HG03139 (cell line): Measurements from ENCODE around the gene C21orf58.
A peak's percentile ranks its signal among the peaks of the same experiment; 100 is the strongest.
"Not testable (repeated sequence)": the region's sequence is repeated elsewhere in the genome, so short reads cannot be mapped to it uniquely, and the experiment has no call there.

Source experiments
- ATAC-seq: cut with Tn5 transposase; IDR thresholded peaks from one replicate; pipeline ENCODE4 v1.9.1; 2021; ENCODE audit not compliant: unreplicated experiment

Gene C21orf58

GRCh38 chr21:46323710-46324389 lies at the start of gene C21orf58, which contains the start of gene PCNT:
C21orf58 (minus strand) TSS chr21:46323870; CDS start chr21:46322738, 1,132 bp downstream.
PCNT (plus strand) TSS chr21:46324156; CDS start chr21:46324229, 73 bp downstream.
- peak; percentile 84 for ATAC-seq

GRCh38 chr21:46372947-46373346 lies 49.3 kb upstream of the C21orf58 start:
- not testable (repeated sequence) for ATAC-seq

- ATAC-seq: no peak
Observed at GRCh38 chr21:46372014-46372485, 48.4 kb upstream of the C21orf58 start.

GRCh38 chr21:46371204-46372013 lies 47.7 kb upstream of the C21orf58 start:
- no peak for ATAC-seq

GRCh38 chr21:46369520-46370235 lies 46.0 kb upstream of the C21orf58 start:
- no peak for ATAC-seq

GRCh38 chr21:46368533-46369285 lies 45.0 kb upstream of the C21orf58 start:
- ATAC-seq: no peak

GRCh38 chr21:46366966-46367365 lies 43.3 kb upstream of the C21orf58 start:
- ATAC-seq: no peak

- ATAC-seq: no peak
Observed at GRCh38 chr21:46366561-46366960, 42.9 kb upstream of the C21orf58 start.

GRCh38 chr21:46366091-46366490 lies 42.4 kb upstream of the C21orf58 start:
- no peak for ATAC-seq

- ATAC-seq: no peak
Observed at GRCh38 chr21:46363698-46364097, 40.0 kb upstream of the C21orf58 start.

- ATAC-seq: no peak
Observed at GRCh38 chr21:46362946-46363345, 39.3 kb upstream of the C21orf58 start.

- ATAC-seq: no peak
Observed at GRCh38 chr21:46361935-46362334, 38.3 kb upstream of the C21orf58 start.

GRCh38 chr21:46361176-46361575 lies 37.5 kb upstream of the C21orf58 start:
- ATAC-seq: no peak

GRCh38 chr21:46357684-46358425 lies 34.2 kb upstream of the C21orf58 start:
- ATAC-seq: no peak

- no peak for ATAC-seq
Observed at GRCh38 chr21:46357335-46357604, 33.6 kb upstream of the C21orf58 start.

GRCh38 chr21:46356494-46357334 lies 33.0 kb upstream of the C21orf58 start:
- ATAC-seq: no peak

- no peak for ATAC-seq
Observed at GRCh38 chr21:46356005-46356338, 32.3 kb upstream of the C21orf58 start.

GRCh38 chr21:46355161-46356004 lies 31.7 kb upstream of the C21orf58 start:
- no peak for ATAC-seq

GRCh38 chr21:46354518-46354917 lies 30.8 kb upstream of the C21orf58 start:
- ATAC-seq: no peak
